IMR-90 (cell line): ENCODE results near the gene MED22. TPM values are rescaled to one million over a fixed set of nuclear protein-coding genes. Genes with fewer than 3 reads are reported as not detected.

Source experiments
- ATAC-seq: fragments of 200-7000 bp; cut with Tn5 transposase; 2 replicates; pipeline ENCODE4 v1.9.1; 2020; ENCODE audit warnings: low read depth, mild to moderate bottlenecking, moderate library complexity
- BruUV-seq: library from RNA; stranded (reverse); fragments of 400-500 nt; replicated peaks from 2 replicates; lab custom pipeline; 2021; lab: Mats Ljungman, UMichigan
- CTCF ChIA-PET: fragments of 300-600 bp; formaldehyde crosslinking; extraction: SDS; loops from one replicate; lab custom pipeline; 2021; ENCODE audit warnings: antibody characterized with exemption; lab: Yijun Ruan, JAX
- POLR2A ChIA-PET: fragments of 300-600 bp; sonication (Branson Sonifier 250); formaldehyde crosslinking; loops from one replicate; lab custom pipeline; 2022; ENCODE audit warnings: antibody characterized with exemption; ENCODE audit not compliant: unreplicated experiment; lab: Charles Lee
- DNase-seq: peaks from one replicate; pipeline ENCODE4 v3.0.0; 2013
- H2AFZ ChIP-seq: replicated peaks from 2 replicates; pipeline ENCODE3; 2013; ENCODE audit warnings: low read length, mild to moderate bottlenecking; ENCODE audit not compliant: poor library complexity
- H2AK5ac ChIP-seq: 2 replicates; pipeline ENCODE4 v1.6.1; 2013; ENCODE audit warnings: low read depth, low read length, inconsistent platforms
- H2AK9ac ChIP-seq: replicated peaks from 2 replicates; pipeline ENCODE3; 2013; ENCODE audit warnings: mild to moderate bottlenecking, low read depth, low read length, moderate library complexity; ENCODE audit not compliant: poor library complexity
- H2BK120ac ChIP-seq: 2 replicates; pipeline ENCODE4 v1.6.1; 2013; ENCODE audit warnings: low read depth, low read length, inconsistent platforms
- H2BK15ac ChIP-seq: 3 replicates; pipeline ENCODE4 v1.6.1; 2013; ENCODE audit warnings: low read depth, low read length, inconsistent platforms
- H2BK20ac ChIP-seq: 2 replicates; pipeline ENCODE4 v1.6.1; 2013; ENCODE audit warnings: low read depth, mild to moderate bottlenecking, inconsistent platforms, low read length, moderate library complexity
- H2BK5ac ChIP-seq: 2 replicates; pipeline ENCODE4 v1.6.1; 2013; ENCODE audit warnings: mild to moderate bottlenecking, low read depth, low read length, inconsistent platforms; ENCODE audit not compliant: poor library complexity, severe bottlenecking
- H3K14ac ChIP-seq: replicated peaks from 2 replicates; pipeline ENCODE4 v1.6.1; 2013; ENCODE audit warnings: low read depth, low read length, inconsistent platforms
- H3K18ac ChIP-seq: 2 replicates; pipeline ENCODE4 v1.6.1; 2013; ENCODE audit warnings: low read depth, low read length, control low read depth
- H3K23ac ChIP-seq: 2 replicates; pipeline ENCODE4 v1.6.1; 2013; ENCODE audit warnings: low read depth, low read length, inconsistent platforms
- H3K27ac ChIP-seq: 2 replicates; pipeline ENCODE4 v1.5.1; 2013; ENCODE audit warnings: mild to moderate bottlenecking, control low read depth, low read length; ENCODE audit not compliant: insufficient read depth
- H3K27me3 ChIP-seq: 2 replicates; pipeline ENCODE4 v1.6.1; 2013; ENCODE audit warnings: low read length; ENCODE audit not compliant: control insufficient read depth, insufficient read depth
- H3K36me3 ChIP-seq: 2 replicates; pipeline ENCODE4 v1.6.1; 2013; ENCODE audit warnings: low read length, mixed read lengths; ENCODE audit not compliant: control insufficient read depth, insufficient read depth
- H3K4ac ChIP-seq: 2 replicates; pipeline ENCODE4 v1.6.1; 2013; ENCODE audit warnings: low read depth, low read length, inconsistent platforms
- H3K4me1 ChIP-seq: 2 replicates; pipeline ENCODE4 v1.6.1; 2013; ENCODE audit warnings: low read length, mixed read lengths; ENCODE audit not compliant: control insufficient read depth, insufficient read depth
- H3K4me2 ChIP-seq: 2 replicates; pipeline ENCODE4 v1.6.1; 2013; ENCODE audit warnings: low read depth, mild to moderate bottlenecking, control low read depth, low read length, moderate library complexity
- H3K4me3 ChIP-seq: 2 replicates; pipeline ENCODE4 v1.5.1; 2013; ENCODE audit warnings: low read depth, mild to moderate bottlenecking, control low read depth, low read length, moderate library complexity; ENCODE audit not compliant: insufficient read depth
- H3K56ac ChIP-seq: 2 replicates; pipeline ENCODE4 v1.6.1; 2013; ENCODE audit warnings: low read length, inconsistent platforms; ENCODE audit not compliant: insufficient read depth; ENCODE audit errors: extremely low read depth
- H3K79me1 ChIP-seq, 2 experiments: 2 replicates each; pipeline ENCODE4 v1.6.1; 2013; ENCODE audit warnings: low read length in 2 of 2, inconsistent platforms in 1 of 2, low read depth in 1 of 2
- H3K9ac ChIP-seq: 2 replicates; pipeline ENCODE4 v1.6.1; 2013; ENCODE audit warnings: low read depth, low read length, control low read depth
- H3K9me1 ChIP-seq: 2 replicates; pipeline ENCODE4 v1.6.1; 2013; ENCODE audit warnings: low read length, inconsistent platforms; ENCODE audit not compliant: insufficient read depth
- H3K9me3 ChIP-seq: 2 replicates; pipeline ENCODE4 v1.6.1; 2013; ENCODE audit warnings: low read length; ENCODE audit not compliant: control insufficient read depth, insufficient read depth
- H4K20me1 ChIP-seq: 2 replicates; pipeline ENCODE4 v1.6.1; 2013; ENCODE audit warnings: low read length, inconsistent platforms; ENCODE audit not compliant: insufficient read depth
- H4K5ac ChIP-seq: 2 replicates; pipeline ENCODE4 v1.6.1; 2013; ENCODE audit warnings: mild to moderate bottlenecking, low read depth, low read length, control low read depth
- H4K8ac ChIP-seq, 2 experiments: 2 replicates each; pipeline ENCODE4 v1.6.1; 2013; ENCODE audit warnings: low read depth in 2 of 2, low read length in 2 of 2, control low read depth in 1 of 2, inconsistent platforms in 1 of 2
- H4K91ac ChIP-seq: 2 replicates; pipeline ENCODE4 v1.6.1; 2013; ENCODE audit warnings: low read depth, low read length, inconsistent platforms; ENCODE audit not compliant: insufficient read depth
- MAFK ChIP-seq: IDR thresholded peaks from 2 replicates; pipeline ENCODE4 v1.6.1; 2012; ENCODE audit warnings: low read depth, low read length, improper control_type of control experiment
- MXI1 ChIP-seq: IDR thresholded peaks from 2 replicates; pipeline ENCODE4 v1.6.1; 2012; ENCODE audit warnings: low read depth, mild to moderate bottlenecking, low read length, moderate library complexity, borderline replicate concordance
- POLR2A ChIP-seq: IDR thresholded peaks from 2 replicates; pipeline ENCODE4 v1.6.1; 2012; ENCODE audit warnings: mild to moderate bottlenecking, low read depth, low read length
- RAD21 ChIP-seq: IDR thresholded peaks from 2 replicates; pipeline ENCODE4 v1.6.1; 2012; ENCODE audit warnings: low read length, improper control_type of control experiment
- RCOR1 ChIP-seq: IDR thresholded peaks from 2 replicates; pipeline ENCODE4 v1.6.1; 2012; ENCODE audit warnings: mild to moderate bottlenecking, low read length, improper control_type of control experiment; ENCODE audit not compliant: insufficient replicate concordance
- USF2 ChIP-seq: fragments of 150-350 bp; IDR thresholded peaks from 2 replicates; pipeline ENCODE4 v1.6.1; 2017; ENCODE audit warnings: mild to moderate bottlenecking, antibody characterized with exemption, low read length, low read depth
- WGBS, 2 experiments: methylation state at CpG; one replicate each; pipeline versions ENCODE4 v1.1.5 to v1.1.7; 2013; ENCODE audit warnings: missing lambda C conversion rate in 2 of 2; ENCODE audit not compliant: insufficient read length in 1 of 2; ENCODE audit errors: extremely low coverage in 2 of 2; 5-methylcytosine and 5-hydroxymethylcytosine counted together
- dilution Hi-C: fragments of 300-500 bp; cut with HindIII; formaldehyde crosslinking; loops from one replicate; pipeline ENCODE4 v1.14.3; 2018; ENCODE audit warnings: low sequenced_read_pairs; ENCODE audit not compliant: unreplicated experiment
- in situ Hi-C: fragments of 300-500 bp; cut with MboI; formaldehyde crosslinking; loops from 3 replicates; pipeline ENCODE4 v1.14.3; 2019; ENCODE audit warnings: low sequenced_read_pairs, inconsistent platforms, mixed read lengths
- intact Hi-C: fragments of 100-400 bp; cut with micrococcal nuclease; formaldehyde crosslinking; loops from 2 replicates; pipeline ENCODE4 v1.10.0; 2022
- polyA plus RNA-seq, 3 experiments: library from polyadenylated mRNA; depleted of rRNA; stranded (reverse); fragments of >200 nt; gene quantifications; 2 replicates each; pipeline ENCODE4 v1.2.3, GENCODE V29; 2012; ENCODE audit warnings: low replicate concordance in 1 of 3
- total RNA-seq: library from RNA; depleted of rRNA; stranded (reverse); fragments of >200 nt; gene quantifications from 2 replicates; pipeline ENCODE4 v1.2.3, GENCODE V29; 2012
- TF ChIP-seq, protein P1 (sequence below): fragments of 150-350 bp; IDR thresholded peaks from 2 replicates; pipeline ENCODE4 v1.6.1; 2016; ENCODE audit warnings: low read depth, mild to moderate bottlenecking, low read length, moderate library complexity, borderline replicate concordance

The MED22 gene
- total and polyA plus RNA-seq, 2 of the 4 experiments (the other 2 are of a cell fraction) = 7.9 to 28.3 TPM

GRCh38 chr9:133397370-133397769, 49.4 kb upstream of the MED22 start:
- no peak overlapping the region for H2AFZ ChIP-seq
- no peaks in the 10 kb centered on the region for H3K9me3 ChIP-seq
- no peaks in the 10 kb centered on the region for H4K20me1 ChIP-seq
- no peak overlapping the region for H4K8ac ChIP-seq
- dilution Hi-C loops (no loop called here), in situ Hi-C loops (no loop called here), intact Hi-C loops (no loop called here)
- DNase-seq = no peak
- H3K23ac ChIP-seq = no peak overlapping the region
- H3K18ac ChIP-seq = no peak overlapping the region
- ChIA-PET CTCF (interaction anchor here (0.6 kb wide), 1 partner anchor 23 kb away, joined by 3 read pairs; no protein-coding TSS in a partner anchor), POLR2A (no interaction called here)
- H3K79me1 ChIP-seq = no peaks in the 10 kb centered on the region
- no peak overlapping the region for H3K4me3 ChIP-seq
- H3K9me1 ChIP-seq = 0 out of 2 replicates have a peak, but pooled peaks cover 4% of the 10 kb centered on the region
- TF ChIP-seq POLR2A (no peak), MAFK (no peak), RAD21 (no peak), RCOR1 (no peak), MXI1 (no peak), USF2 (no peak)
- TF ChIP-seq, protein P1, sequence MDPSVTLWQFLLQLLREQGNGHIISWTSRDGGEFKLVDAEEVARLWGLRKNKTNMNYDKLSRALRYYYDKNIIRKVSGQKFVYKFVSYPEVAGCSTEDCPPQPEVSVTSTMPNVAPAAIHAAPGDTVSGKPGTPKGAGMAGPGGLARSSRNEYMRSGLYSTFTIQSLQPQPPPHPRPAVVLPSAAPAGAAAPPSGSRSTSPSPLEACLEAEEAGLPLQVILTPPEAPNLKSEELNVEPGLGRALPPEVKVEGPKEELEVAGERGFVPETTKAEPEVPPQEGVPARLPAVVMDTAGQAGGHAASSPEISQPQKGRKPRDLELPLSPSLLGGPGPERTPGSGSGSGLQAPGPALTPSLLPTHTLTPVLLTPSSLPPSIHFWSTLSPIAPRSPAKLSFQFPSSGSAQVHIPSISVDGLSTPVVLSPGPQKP = no peak
- no peaks in the 10 kb centered on the region for H3K4me1 ChIP-seq
- H3K4ac ChIP-seq = no peak overlapping the region
- no peak overlapping the region for H3K27ac ChIP-seq
- ATAC-seq = no peak
- no peak overlapping the region for H2BK15ac ChIP-seq
- H2AK9ac ChIP-seq = no peak overlapping the region
- no peak overlapping the region for H4K91ac ChIP-seq
- 73% methylated on average over 3 of the region's 6 CpGs; no CpG with 5 or more reads in 1 of the 2 experiments for WGBS, 2 experiments
- peaks cover 30% of the 10 kb centered on the region for H3K27me3 ChIP-seq
- no peak overlapping the region for H2BK20ac ChIP-seq
- no TSS peak for BruUV-seq
- no peak overlapping the region for H3K14ac ChIP-seq
- no peak overlapping the region for H3K56ac ChIP-seq
- H3K36me3 ChIP-seq = peaks cover 1% of the 10 kb centered on the region
- H2BK5ac ChIP-seq = no peak overlapping the region
- H2BK120ac ChIP-seq = no peak overlapping the region
- no peak overlapping the region for H2AK5ac ChIP-seq
- H3K9ac ChIP-seq = no peak overlapping the region
- no peak overlapping the region for H3K4me2 ChIP-seq
- no peak overlapping the region for H4K5ac ChIP-seq
